BLaER1 (cell line): ENCODE data around the gene FAM3D.

Experiments
- H3K27ac ChIP-seq: shearing (Covaris generic); formaldehyde crosslinking; 2 replicates; pipeline ENCODE4 v1.8.1; 2022
- H3K27me3 ChIP-seq: shearing (Covaris generic); formaldehyde crosslinking; 2 replicates; pipeline ENCODE4 v1.8.1; 2022
- H3K36me3 ChIP-seq: shearing (Covaris generic); formaldehyde crosslinking; 2 replicates; pipeline ENCODE4 v1.8.1; 2022
- H3K4me1 ChIP-seq: shearing (Covaris generic); formaldehyde crosslinking; 2 replicates; pipeline ENCODE4 v1.8.1; 2022
- H3K4me2 ChIP-seq: shearing (Covaris generic); formaldehyde crosslinking; 2 replicates; pipeline ENCODE4 v1.8.1; 2022
- H3K4me3 ChIP-seq: shearing (Covaris generic); formaldehyde crosslinking; 2 replicates; pipeline ENCODE4 v1.8.1; 2022
- H3K9ac ChIP-seq: shearing (Covaris generic); formaldehyde crosslinking; 2 replicates; pipeline ENCODE4 v1.8.1; 2022
- H3K9me3 ChIP-seq: shearing (Covaris generic); formaldehyde crosslinking; 2 replicates; pipeline ENCODE4 v1.8.1; 2022
- H4K20me1 ChIP-seq: shearing (Covaris generic); formaldehyde crosslinking; 2 replicates; pipeline ENCODE4 v1.8.1; 2022
- Cebpa-rat ChIP-seq: shearing (Covaris generic); IDR thresholded peaks from 2 replicates; pipeline ENCODE4 v1.8.1; 2022

FAM3D gene

GRCh38 chr3:58585994-58586393 lies 80.6 kb downstream of the FAM3D start:
- H3K36me3 ChIP-seq = no peaks in the 10 kb centered on the region
- peak overlapping the region; percentile 62 for H3K4me3 ChIP-seq

GRCh38 chr3:58585005-58585786 lies 81.4 kb downstream of the FAM3D start:
- Histone ChIP-seq H3K4me2 (peak overlapping the region; percentile 80), H3K4me3 (peak overlapping the region; percentile 62), H3K27me3 (no peaks in the 10 kb centered on the region), H3K9me3 (no peaks in the 10 kb centered on the region), H3K4me1 (peaks cover 56% of the 10 kb centered on the region), H3K27ac (peak overlapping the region; percentile 57; the same call in 1 of the 2 replicates), H3K36me3 (no peaks in the 10 kb centered on the region), H4K20me1 (no peaks in the 10 kb centered on the region), H3K9ac (peak overlapping the region; percentile 64; the same call in 1 of the 2 replicates)
- no peak for TF ChIP-seq Cebpa-rat

More at GRCh38 chr3:58585994-58586393, 80.6 kb downstream of the FAM3D start:
- Histone ChIP-seq H3K9ac (peak overlapping the region; percentile 43; the same call in 1 of the 2 replicates), H3K4me1 (peaks cover 50% of the 10 kb centered on the region), H3K4me2 (peak overlapping the region; percentile 80), H3K27me3 (no peaks in the 10 kb centered on the region), H3K27ac (peak overlapping the region; percentile 57; the same call in 1 of the 2 replicates), H4K20me1 (no peaks in the 10 kb centered on the region), H3K9me3 (no peaks in the 10 kb centered on the region)
- TF ChIP-seq Cebpa-rat = no peak

- Histone ChIP-seq H3K27me3 (no peaks in the 10 kb centered on the region), H3K4me1 (peaks cover 56% of the 10 kb centered on the region), H3K27ac (peak overlapping the region; percentile 57; the same call in 1 of the 2 replicates), H3K36me3 (no peaks in the 10 kb centered on the region), H3K9me3 (no peaks in the 10 kb centered on the region), H3K4me2 (peak overlapping the region; percentile 80), H3K9ac (peak overlapping the region; percentile 64; the same call in 1 of the 2 replicates), H3K4me3 (peak overlapping the region; percentile 62), H4K20me1 (no peaks in the 10 kb centered on the region)
- no peak for TF ChIP-seq Cebpa-rat
These were observed 81.9 kb downstream of the FAM3D start for GRCh38 chr3:58584690-58585004.
